GM19193 (cell line): ENCODE data around the gene P3H3.

ENCODE experiments used
- POLR2A ChIP-seq: IDR thresholded peaks from 4 replicates; pipeline ENCODE4 v1.6.1; 2011; ENCODE audit not compliant: insufficient read depth, insufficient read length; ENCODE audit errors: extremely low read depth

The P3H3 gene

GRCh38 chr12:6840761-6841515, 12.7 kb downstream of the P3H3 start, which contains the start of gene GNB3:
Gene GNB3 (plus strand): TSS chr12:6840925. CDS start chr12:6841288, 363 bp downstream.
- no peak for TF ChIP-seq POLR2A

GRCh38 chr12:6842075-6842474, 13.9 kb downstream of the P3H3 start:
- no peak for TF ChIP-seq POLR2A

GRCh38 chr12:6843118-6843902, 15.1 kb downstream of the P3H3 start:
- no peak for TF ChIP-seq POLR2A

GRCh38 chr12:6845395-6845794, 17.2 kb downstream of the P3H3 start:
- no peak for TF ChIP-seq POLR2A

GRCh38 chr12:6846316-6846869, 18.2 kb downstream of the P3H3 start:
- no peak for TF ChIP-seq POLR2A

- no peak for TF ChIP-seq POLR2A
These were observed 19.5 kb downstream of the P3H3 start for GRCh38 chr12:6847676-6848075.

GRCh38 chr12:6849427-6849826, 21.2 kb downstream of the P3H3 start:
- no peak for TF ChIP-seq POLR2A

GRCh38 chr12:6849976-6850560, 21.9 kb downstream of the P3H3 start:
- TF ChIP-seq POLR2A, result no peak

- TF ChIP-seq POLR2A, result no peak
These were observed 22.6 kb downstream of the P3H3 start for GRCh38 chr12:6850796-6851152.

GRCh38 chr12:6851153-6851920, 23.1 kb downstream of the P3H3 start, which contains the start of gene CDCA3:
Gene CDCA3 (minus strand): TSS chr12:6851286. CDS start chr12:6850952, 334 bp downstream.
- TF ChIP-seq POLR2A, result peak; percentile 89

- TF ChIP-seq POLR2A, result peak; percentile 86
These were observed 23.9 kb downstream of the P3H3 start, which contains the start of gene USP5 for GRCh38 chr12:6851921-6852650. Gene USP5 (plus strand): TSS chr12:6852150. CDS start chr12:6852180, 30 bp downstream.

GRCh38 chr12:6852651-6853354, 24.6 kb downstream of the P3H3 start:
- no peak for TF ChIP-seq POLR2A

- TF ChIP-seq POLR2A, result no peak
These were observed 25.4 kb downstream of the P3H3 start for GRCh38 chr12:6853626-6854025.
